MM.1S (cell line): ENCODE data around the gene HEPACAM.

Experiments used
- DNase-seq: peaks from one replicate; pipeline ENCODE4 v3.0.0-alpha.2; 2015
- H2AFZ ChIP-seq: fragments of 300-600 bp; sonication (generic); 2 replicates; pipeline ENCODE4 v1.6.0; 2016; ENCODE audit warnings: antibody characterized with exemption, low read length
- H3F3A ChIP-seq: fragments of 300-600 bp; sonication (generic); 2 replicates; pipeline ENCODE4 v1.6.1; 2016; ENCODE audit warnings: mild to moderate bottlenecking, antibody characterized with exemption, low read length, moderate library complexity, mixed read lengths; ENCODE audit not compliant: insufficient read depth
- H3K27ac ChIP-seq: fragments of 300-600 bp; sonication (generic); 2 replicates; pipeline ENCODE4 v1.5.1; 2016; ENCODE audit warnings: mild to moderate bottlenecking, low read length
- H3K27me3 ChIP-seq: fragments of 300-600 bp; sonication (generic); replicated peaks from 2 replicates; pipeline ENCODE4 v1.6.0; 2016; ENCODE audit warnings: low read length; ENCODE audit not compliant: insufficient read depth
- H3K36me3 ChIP-seq: fragments of 300-600 bp; sonication (generic); replicated peaks from 2 replicates; pipeline ENCODE4 v1.6.1; 2016; ENCODE audit warnings: mild to moderate bottlenecking, low read length, mixed read lengths; ENCODE audit not compliant: insufficient read depth
- H3K4me1 ChIP-seq: fragments of 300-600 bp; sonication (generic); 2 replicates; pipeline ENCODE4 v1.6.1; 2016; ENCODE audit warnings: low read length, mixed read lengths
- H3K4me2 ChIP-seq: fragments of 300-600 bp; sonication (generic); 2 replicates; pipeline ENCODE4 v1.6.0; 2016; ENCODE audit warnings: low read depth, low read length
- H3K4me3 ChIP-seq: fragments of 300-600 bp; sonication (generic); 2 replicates; pipeline ENCODE4 v1.5.1; 2016; ENCODE audit warnings: low read length, mixed read lengths
- H3K79me2 ChIP-seq: fragments of 300-600 bp; sonication (generic); 2 replicates; pipeline ENCODE4 v1.6.1; 2016; ENCODE audit warnings: mixed run types, low read length, mixed read lengths
- H3K9ac ChIP-seq: fragments of 300-600 bp; sonication (generic); 2 replicates; pipeline ENCODE4 v1.6.1; 2016; ENCODE audit warnings: low read length, mixed read lengths
- H3K9me2 ChIP-seq: fragments of 300-600 bp; sonication (generic); replicated peaks from 2 replicates; pipeline ENCODE4 v1.6.1; 2016; ENCODE audit warnings: mild to moderate bottlenecking, low read length, mixed read lengths; ENCODE audit not compliant: insufficient read depth
- H3K9me3 ChIP-seq: fragments of 300-600 bp; sonication (generic); replicated peaks from 2 replicates; pipeline ENCODE4 v1.6.1; 2016; ENCODE audit warnings: mild to moderate bottlenecking, low read length, mixed read lengths; ENCODE audit not compliant: insufficient read depth
- H4K20me1 ChIP-seq: fragments of 300-600 bp; sonication (generic); 2 replicates; pipeline ENCODE4 v1.6.1; 2016; ENCODE audit warnings: mild to moderate bottlenecking, low read length, moderate library complexity, mixed read lengths; ENCODE audit not compliant: insufficient read depth
- EZH2 ChIP-seq: fragments of 300-600 bp; sonication (generic); optimal IDR thresholded peaks from 2 replicates; pipeline ENCODE3; 2017; ENCODE audit warnings: low read depth, mild to moderate bottlenecking, antibody characterized with exemption, low read length, mixed read lengths
- EZH2phosphoT487 ChIP-seq: fragments of 300-600 bp; sonication (generic); IDR thresholded peaks from 2 replicates; pipeline ENCODE4 v1.6.1; 2018; ENCODE audit warnings: antibody characterized with exemption, low read length
- TF ChIP-seq, protein P1 (sequence below): fragments of 300-600 bp; sonication (generic); IDR thresholded peaks from 2 replicates; pipeline ENCODE4 v1.5.1; 2016; ENCODE audit warnings: antibody characterized with exemption, low read length, mixed read lengths

HEPACAM gene

DNA sequence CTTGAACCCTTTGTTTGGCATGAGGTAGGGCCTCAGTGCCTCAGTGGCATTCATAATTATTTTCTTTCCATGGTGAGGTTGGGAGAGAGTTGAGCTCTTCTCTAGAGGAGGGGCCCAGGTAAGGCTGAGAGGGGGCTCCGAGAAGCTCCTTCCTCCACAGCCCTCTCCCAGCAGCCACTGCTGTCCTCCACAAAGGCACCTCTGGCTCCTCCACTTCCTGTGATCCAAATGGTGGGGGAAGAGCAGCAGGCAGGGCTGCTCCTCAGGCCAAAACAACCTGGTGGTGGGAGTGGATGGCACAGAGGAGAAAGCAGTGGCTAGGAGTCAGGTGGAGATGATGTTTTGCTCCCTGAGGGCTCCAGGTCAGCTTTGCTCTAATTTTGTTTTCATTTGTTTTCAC, 51.5 kb downstream of the HEPACAM start:
- Histone ChIP-seq H3K27ac (no peak overlapping the region), H3K4me1 (no peaks in the 10 kb centered on the region), H3K9ac (no peak overlapping the region), H3K4me3 (no peak overlapping the region), H3K79me2 (no peaks in the 10 kb centered on the region), H3K36me3 (no peaks in the 10 kb centered on the region), H3F3A (no peaks in the 10 kb centered on the region), H4K20me1 (no peaks in the 10 kb centered on the region), H3K4me2 (no peak overlapping the region), H3K9me3 (no peaks in the 10 kb centered on the region), H3K9me2 (no peaks in the 10 kb centered on the region), H3K27me3 (no peaks in the 10 kb centered on the region), H2AFZ (no peak overlapping the region)
- TF ChIP-seq EZH2 (no peak), EZH2phosphoT487 (no peak)
- TF ChIP-seq, protein P1, sequence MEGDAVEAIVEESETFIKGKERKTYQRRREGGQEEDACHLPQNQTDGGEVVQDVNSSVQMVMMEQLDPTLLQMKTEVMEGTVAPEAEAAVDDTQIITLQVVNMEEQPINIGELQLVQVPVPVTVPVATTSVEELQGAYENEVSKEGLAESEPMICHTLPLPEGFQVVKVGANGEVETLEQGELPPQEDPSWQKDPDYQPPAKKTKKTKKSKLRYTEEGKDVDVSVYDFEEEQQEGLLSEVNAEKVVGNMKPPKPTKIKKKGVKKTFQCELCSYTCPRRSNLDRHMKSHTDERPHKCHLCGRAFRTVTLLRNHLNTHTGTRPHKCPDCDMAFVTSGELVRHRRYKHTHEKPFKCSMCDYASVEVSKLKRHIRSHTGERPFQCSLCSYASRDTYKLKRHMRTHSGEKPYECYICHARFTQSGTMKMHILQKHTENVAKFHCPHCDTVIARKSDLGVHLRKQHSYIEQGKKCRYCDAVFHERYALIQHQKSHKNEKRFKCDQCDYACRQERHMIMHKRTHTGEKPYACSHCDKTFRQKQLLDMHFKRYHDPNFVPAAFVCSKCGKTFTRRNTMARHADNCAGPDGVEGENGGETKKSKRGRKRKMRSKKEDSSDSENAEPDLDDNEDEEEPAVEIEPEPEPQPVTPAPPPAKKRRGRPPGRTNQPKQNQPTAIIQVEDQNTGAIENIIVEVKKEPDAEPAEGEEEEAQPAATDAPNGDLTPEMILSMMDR = no peak
- no peak for DNase-seq

DNA sequence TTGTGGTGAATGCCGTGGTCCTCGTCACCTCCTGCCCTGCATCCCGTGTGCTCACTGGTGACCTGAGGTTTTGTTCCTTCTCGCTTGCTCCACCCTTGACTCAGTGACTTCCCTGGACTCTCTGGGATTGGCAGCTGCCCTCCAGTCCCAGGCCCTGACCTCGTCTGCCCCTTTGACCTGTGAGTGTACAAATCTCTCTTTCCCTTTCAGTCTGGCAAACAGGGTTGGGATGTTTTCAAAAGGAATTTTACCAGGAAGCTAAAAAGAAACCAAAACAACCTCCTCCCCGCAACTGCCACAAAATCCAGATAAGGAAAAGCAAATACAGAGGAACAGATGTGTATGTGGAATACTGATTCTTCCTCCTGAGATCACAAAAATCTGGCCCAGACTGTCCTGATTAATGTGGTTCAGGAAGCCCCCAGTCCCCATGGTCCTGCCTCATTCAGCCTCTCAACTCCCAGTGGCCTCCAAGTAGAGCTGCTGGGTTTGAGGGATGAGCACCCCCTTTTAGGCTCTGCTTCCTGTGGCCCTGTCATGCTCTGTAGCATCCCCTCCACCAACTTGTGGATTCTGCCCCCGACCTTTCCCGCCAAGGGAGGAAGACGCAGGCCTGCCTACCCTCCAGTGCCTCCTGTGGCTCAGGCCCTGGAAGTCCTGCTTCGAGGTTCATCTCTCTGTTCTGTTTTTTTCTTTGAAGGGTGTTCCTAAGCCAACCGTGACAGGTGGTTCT, 53.3 kb downstream of the HEPACAM start:
- no peaks in the 10 kb centered on the region for H3K36me3 ChIP-seq
- H2AFZ ChIP-seq = no peak overlapping the region
- H3K9me2 ChIP-seq = no peaks in the 10 kb centered on the region
- no peaks in the 10 kb centered on the region for H4K20me1 ChIP-seq
- TF ChIP-seq, protein P1 = no peak
- TF ChIP-seq EZH2phosphoT487 (no peak), EZH2 (no peak)
- H3K79me2 ChIP-seq = no peaks in the 10 kb centered on the region
- no peak for DNase-seq
- H3K27me3 ChIP-seq = peaks cover under 1% of the 10 kb centered on the region; the same call in 1 of the 2 replicates
- H3F3A ChIP-seq = no peaks in the 10 kb centered on the region
- no peak overlapping the region for H3K4me2 ChIP-seq
- H3K4me3 ChIP-seq = no peak overlapping the region
- H3K4me1 ChIP-seq = no peaks in the 10 kb centered on the region
- H3K27ac ChIP-seq = no peak overlapping the region
- no peak overlapping the region for H3K9ac ChIP-seq
- H3K9me3 ChIP-seq = no peaks in the 10 kb centered on the region

- Histone ChIP-seq H3K27me3 (peaks cover 6% of the 10 kb centered on the region), H3K4me2 (no peak overlapping the region), H3K9me3 (no peaks in the 10 kb centered on the region), H3K4me1 (no peaks in the 10 kb centered on the region), H3K27ac (no peak overlapping the region), H3F3A (no peaks in the 10 kb centered on the region), H3K36me3 (no peaks in the 10 kb centered on the region), H3K79me2 (no peaks in the 10 kb centered on the region), H2AFZ (no peak overlapping the region), H3K4me3 (no peak overlapping the region), H4K20me1 (no peaks in the 10 kb centered on the region), H3K9ac (no peak overlapping the region), H3K9me2 (no peaks in the 10 kb centered on the region)
- no peak for DNase-seq
- TF ChIP-seq EZH2 = no peak
- TF ChIP-seq, protein P1 = no peak
- no peak for TF ChIP-seq EZH2phosphoT487
Observed at GRCh38 chr11:124880958-124881357, 54.9 kb downstream of the HEPACAM start.
